B cell (primary cell): ENCODE results near the gene PTCD3.

ENCODE experiments used
- EZH2 ChIP-seq: IDR thresholded peaks from 2 replicates; pipeline ENCODE4 v1.6.1; 2012; ENCODE audit warnings: borderline replicate concordance, low read depth, mild to moderate bottlenecking, moderate library complexity, low read length; ENCODE audit not compliant: insufficient read depth, poor library complexity, severe bottlenecking
- TF ChIP-seq, protein P1 (sequence below): fragments of 200-600 bp; IDR thresholded peaks from one replicate; pipeline ENCODE4 v1.8.0; 2022; ENCODE audit warnings: antibody characterized with exemption, mild to moderate bottlenecking

- no peak for TF ChIP-seq EZH2
- TF ChIP-seq, protein P1, sequence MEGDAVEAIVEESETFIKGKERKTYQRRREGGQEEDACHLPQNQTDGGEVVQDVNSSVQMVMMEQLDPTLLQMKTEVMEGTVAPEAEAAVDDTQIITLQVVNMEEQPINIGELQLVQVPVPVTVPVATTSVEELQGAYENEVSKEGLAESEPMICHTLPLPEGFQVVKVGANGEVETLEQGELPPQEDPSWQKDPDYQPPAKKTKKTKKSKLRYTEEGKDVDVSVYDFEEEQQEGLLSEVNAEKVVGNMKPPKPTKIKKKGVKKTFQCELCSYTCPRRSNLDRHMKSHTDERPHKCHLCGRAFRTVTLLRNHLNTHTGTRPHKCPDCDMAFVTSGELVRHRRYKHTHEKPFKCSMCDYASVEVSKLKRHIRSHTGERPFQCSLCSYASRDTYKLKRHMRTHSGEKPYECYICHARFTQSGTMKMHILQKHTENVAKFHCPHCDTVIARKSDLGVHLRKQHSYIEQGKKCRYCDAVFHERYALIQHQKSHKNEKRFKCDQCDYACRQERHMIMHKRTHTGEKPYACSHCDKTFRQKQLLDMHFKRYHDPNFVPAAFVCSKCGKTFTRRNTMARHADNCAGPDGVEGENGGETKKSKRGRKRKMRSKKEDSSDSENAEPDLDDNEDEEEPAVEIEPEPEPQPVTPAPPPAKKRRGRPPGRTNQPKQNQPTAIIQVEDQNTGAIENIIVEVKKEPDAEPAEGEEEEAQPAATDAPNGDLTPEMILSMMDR, result no peak
Measured at GRCh38 chr2:86157009-86157556, 51.0 kb downstream of the PTCD3 start.
